ENCODE results near the gene TEX47. TPM values are rescaled to one million over a fixed set of nuclear protein-coding genes. Genes with fewer than 3 reads are reported as not detected.

Gene TEX47
- total and polyA plus RNA-seq, 2 donors (not counting 1 experiment from before 2014, with no cell fraction given), result not detected

DNA sequence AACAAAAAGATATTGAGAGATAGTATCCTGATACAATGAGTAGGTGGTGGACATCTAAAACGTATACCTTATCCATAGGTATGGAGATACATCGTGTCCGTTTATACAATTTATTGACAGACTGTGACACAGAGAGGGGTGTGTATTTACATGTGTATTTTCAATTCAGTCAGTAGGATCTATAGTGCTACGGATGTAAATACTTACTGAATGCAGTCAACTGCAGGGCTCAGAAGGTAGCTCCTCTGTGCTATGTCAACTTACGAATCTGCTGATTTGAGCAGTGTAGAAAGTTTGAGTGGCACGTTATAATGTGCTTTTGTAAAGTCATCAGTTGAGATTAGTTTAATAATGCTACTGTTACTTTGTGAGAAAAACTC is 35.4 kb downstream of the TEX47 start:
- no peak overlapping the region for H3K4me2 ChIP-seq (replicated peaks; ENCODE audit: low read depth, low read length, poor library complexity, severe bottlenecking)
- no peak overlapping the region for H2AFZ ChIP-seq (ENCODE audit: insufficient read depth, low read depth, low read length, poor library complexity, severe bottlenecking)
- H3K36me3 ChIP-seq (replicated peaks in 1 of 2; ENCODE audit: control extremely low read depth in 1 of 2, control insufficient read depth in 1 of 2, extremely low read depth in 1 of 2, insufficient read depth in 2 of 2, low read length in 1 of 2), result no peaks in the 10 kb centered on the region
- no peaks in the 10 kb centered on the region for H4K20me1 ChIP-seq (ENCODE audit: control insufficient read depth, insufficient read depth, low read length, poor library complexity, severe bottlenecking)
- H3K9me3 ChIP-seq (ENCODE audit: control extremely low read depth in 1 of 3, control insufficient read depth in 2 of 3, insufficient read depth in 1 of 3, low read length in 2 of 3), result no peaks in the 10 kb centered on the region
- H3K27me3 Mint-ChIP-seq, result peaks cover 35% of the 10 kb centered on the region
- no peak overlapping the region for H3K9ac ChIP-seq (ENCODE audit: low read length)
- no peak for DNase-seq
- H3K4me1 ChIP-seq (ENCODE audit: control insufficient read depth in 2 of 2, insufficient read depth in 2 of 2, low read length in 2 of 2), result no peaks in the 10 kb centered on the region
- POLR2A ChIA-PET, result no interaction called here
- H3K27me3 ChIP-seq (replicated peaks in 1 of 4; ENCODE audit: control extremely low read depth in 1 of 4, control insufficient read depth in 3 of 4, insufficient read depth in 4 of 4, low read length in 3 of 4), result peaks cover 0 to 11% (median 6%) of the 10 kb centered on the region in 4 experiments
- ATAC-seq (ENCODE audit: low read depth), result no peak
- intact Hi-C loops (cut with micrococcal nuclease), result no loop called here
- no peaks in the 10 kb centered on the region for H3K9me3 Mint-ChIP-seq (ENCODE audit: insufficient read depth)
- TF ChIP-seq EZH2 (IDR thresholded peaks at IDR 0.05; ENCODE audit: borderline replicate concordance, insufficient read depth, low read depth, low read length, poor library complexity, severe bottlenecking), result no peak
- TF ChIP-seq, protein P1, sequence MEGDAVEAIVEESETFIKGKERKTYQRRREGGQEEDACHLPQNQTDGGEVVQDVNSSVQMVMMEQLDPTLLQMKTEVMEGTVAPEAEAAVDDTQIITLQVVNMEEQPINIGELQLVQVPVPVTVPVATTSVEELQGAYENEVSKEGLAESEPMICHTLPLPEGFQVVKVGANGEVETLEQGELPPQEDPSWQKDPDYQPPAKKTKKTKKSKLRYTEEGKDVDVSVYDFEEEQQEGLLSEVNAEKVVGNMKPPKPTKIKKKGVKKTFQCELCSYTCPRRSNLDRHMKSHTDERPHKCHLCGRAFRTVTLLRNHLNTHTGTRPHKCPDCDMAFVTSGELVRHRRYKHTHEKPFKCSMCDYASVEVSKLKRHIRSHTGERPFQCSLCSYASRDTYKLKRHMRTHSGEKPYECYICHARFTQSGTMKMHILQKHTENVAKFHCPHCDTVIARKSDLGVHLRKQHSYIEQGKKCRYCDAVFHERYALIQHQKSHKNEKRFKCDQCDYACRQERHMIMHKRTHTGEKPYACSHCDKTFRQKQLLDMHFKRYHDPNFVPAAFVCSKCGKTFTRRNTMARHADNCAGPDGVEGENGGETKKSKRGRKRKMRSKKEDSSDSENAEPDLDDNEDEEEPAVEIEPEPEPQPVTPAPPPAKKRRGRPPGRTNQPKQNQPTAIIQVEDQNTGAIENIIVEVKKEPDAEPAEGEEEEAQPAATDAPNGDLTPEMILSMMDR (IDR thresholded peaks at IDR 0.05), result no peak
- H3K4me3 ChIP-seq (ENCODE audit: control extremely low read depth in 1 of 5, extremely low read depth in 1 of 5, insufficient read depth in 1 of 5, low read depth in 2 of 5, low read length in 4 of 5), result no peak overlapping the region
- no peak overlapping the region for H3K27ac ChIP-seq (ENCODE audit: low read length in 2 of 2)
- WGBS (ENCODE audit: insufficient coverage), result 40% methylated on average over 4 of the region's 6 CpGs
- H3K79me2 ChIP-seq (ENCODE audit: control insufficient read depth, insufficient read depth, low read length), result no peaks in the 10 kb centered on the region
- H3K4me1 Mint-ChIP-seq, result peaks cover 3% of the 10 kb centered on the region
- no peak overlapping the region for H3K4me3 Mint-ChIP-seq
- no peak overlapping the region for H3K27ac Mint-ChIP-seq
- CTCF ChIA-PET, result no interaction called here

DNA sequence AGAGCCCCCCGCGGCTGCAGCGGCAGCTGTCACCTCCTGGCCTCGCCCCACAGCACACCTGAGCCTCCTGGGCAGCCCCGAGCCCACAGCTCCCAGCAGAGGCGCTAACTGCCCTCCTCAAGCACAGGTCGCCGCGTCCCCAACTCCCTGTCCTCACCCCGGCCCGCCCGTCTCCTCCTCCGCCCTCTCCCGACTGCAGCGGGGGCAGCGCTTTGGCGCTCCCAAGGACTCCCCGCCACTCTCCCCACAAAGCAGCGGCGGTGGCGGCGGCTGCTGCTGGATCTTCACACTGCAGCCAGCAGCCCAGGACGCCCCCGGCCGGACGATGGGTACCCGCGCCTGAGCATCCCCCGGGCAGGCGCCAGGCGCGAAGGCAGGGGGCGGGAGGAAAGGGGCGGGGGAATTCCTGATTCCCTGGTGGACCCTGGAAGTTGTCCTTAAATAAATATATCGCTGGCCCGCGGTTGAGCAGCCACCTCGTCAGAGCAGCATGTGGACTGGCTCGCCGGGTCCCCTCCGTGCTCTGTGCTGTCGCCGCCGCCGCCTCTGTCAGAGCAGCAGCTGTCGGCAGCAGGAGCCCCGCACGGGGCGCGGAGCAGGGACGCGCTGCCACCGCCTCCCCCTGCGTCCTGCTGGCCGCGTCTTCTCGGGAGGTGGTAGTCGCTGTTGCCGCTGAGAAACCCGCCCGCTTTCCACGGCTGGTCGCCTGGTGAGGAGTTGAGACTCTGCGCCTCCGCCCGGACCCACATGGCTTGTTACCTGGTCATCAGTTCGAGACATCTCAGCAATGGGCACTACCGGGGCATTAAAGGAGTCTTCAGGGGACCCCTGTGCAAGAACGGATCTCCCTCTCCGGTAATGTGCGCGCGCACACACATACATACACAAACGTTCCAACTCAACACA is 36.1 kb downstream of the TEX47 start, which contains the start of gene ZNF804B:
Gene ZNF804B, plus strand, starts transcription at position 471 of the 906 bp plus-strand sequence. Its CDS starts 277 bp downstream, at position 748.
- H3K9ac ChIP-seq (ENCODE audit: low read length), result no peak within 1 kb of the TSS
- Mint-ChIP-seq H3K27ac (no peak within 1 kb of the TSS), H3K4me1 (peaks cover 3% of the 10 kb centered on the region), H3K9me3 (ENCODE audit: insufficient read depth) (no peaks in the 10 kb centered on the region), H3K4me3 (no peak within 1 kb of the TSS), H3K27me3 (peaks cover 35% of the 10 kb centered on the region)
- no peaks in the 10 kb centered on the region for H3K79me2 ChIP-seq (ENCODE audit: control insufficient read depth, insufficient read depth, low read length)
- ChIA-PET CTCF (no interaction called here), POLR2A (no interaction called here)
- no peak within 1 kb of the TSS for H3K4me3 ChIP-seq (ENCODE audit: control extremely low read depth in 1 of 5, extremely low read depth in 1 of 5, insufficient read depth in 1 of 5, low read depth in 2 of 5, low read length in 4 of 5)
- peaks cover 0 to 11% (median 6%) of the 10 kb centered on the region in 4 experiments for H3K27me3 ChIP-seq (replicated peaks in 1 of 4; ENCODE audit: control extremely low read depth in 1 of 4, control insufficient read depth in 3 of 4, insufficient read depth in 4 of 4, low read length in 3 of 4)
- no peaks in the 10 kb centered on the region for H3K36me3 ChIP-seq (replicated peaks in 1 of 2; ENCODE audit: control extremely low read depth in 1 of 2, control insufficient read depth in 1 of 2, extremely low read depth in 1 of 2, insufficient read depth in 2 of 2, low read length in 1 of 2)
- no peaks in the 10 kb centered on the region for H3K9me3 ChIP-seq (ENCODE audit: control extremely low read depth in 1 of 3, control insufficient read depth in 2 of 3, insufficient read depth in 1 of 3, low read length in 2 of 3)
- no peaks in the 10 kb centered on the region for H3K4me1 ChIP-seq (ENCODE audit: control insufficient read depth in 2 of 2, insufficient read depth in 2 of 2, low read length in 2 of 2)
- H4K20me1 ChIP-seq (ENCODE audit: control insufficient read depth, insufficient read depth, low read length, poor library complexity, severe bottlenecking), result no peaks in the 10 kb centered on the region
- H2AFZ ChIP-seq (ENCODE audit: insufficient read depth, low read depth, low read length, poor library complexity, severe bottlenecking), result no peak within 1 kb of the TSS
- no peak for TF ChIP-seq EZH2 (IDR thresholded peaks at IDR 0.05; ENCODE audit: borderline replicate concordance, insufficient read depth, low read depth, low read length, poor library complexity, severe bottlenecking)
- TF ChIP-seq, protein P1 (IDR thresholded peaks at IDR 0.05), result no peak
- intact Hi-C loops (cut with micrococcal nuclease), result no loop called here
- H3K4me2 ChIP-seq (replicated peaks; ENCODE audit: low read depth, low read length, poor library complexity, severe bottlenecking), result no peak within 1 kb of the TSS
- no peak within 1 kb of the TSS for H3K27ac ChIP-seq (ENCODE audit: low read length in 2 of 2)
- WGBS (ENCODE audit: insufficient coverage), result 4% methylated on average over 67 of the region's 74 CpGs
- ATAC-seq (ENCODE audit: low read depth), result no peak
- DNase-seq, result no peak
